Activated T-cell treated with anti-CD3 and anti-CD28 coated beads, Interleukin-2, amount 50 U/mL, for 1 hour (primary cell): ENCODE measurements around the gene ARL11.

Experiments
- DNase-seq: peaks from one replicate; pipeline ENCODE4 v3.0.0-alpha.2; 2020

ARL11 gene

DNA sequence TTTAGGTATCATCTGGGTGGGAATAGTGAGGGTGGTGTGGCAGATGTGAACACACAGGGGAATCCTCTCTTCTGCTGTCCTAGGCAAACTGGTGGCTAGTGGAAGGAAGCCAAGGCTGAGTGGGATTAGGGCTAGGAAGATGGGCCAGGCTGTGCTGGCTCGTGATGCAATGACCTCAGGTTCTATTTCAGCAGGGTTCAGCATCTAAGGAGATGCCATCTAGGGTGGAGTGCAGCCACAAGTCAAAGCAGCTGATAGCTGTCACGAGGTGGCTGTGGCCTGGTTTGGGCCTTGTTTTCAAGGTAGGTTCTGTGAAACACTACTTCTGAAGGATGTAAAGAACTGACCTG is 21.6 kb downstream of the ARL11 start:
- no peak for DNase-seq

DNA sequence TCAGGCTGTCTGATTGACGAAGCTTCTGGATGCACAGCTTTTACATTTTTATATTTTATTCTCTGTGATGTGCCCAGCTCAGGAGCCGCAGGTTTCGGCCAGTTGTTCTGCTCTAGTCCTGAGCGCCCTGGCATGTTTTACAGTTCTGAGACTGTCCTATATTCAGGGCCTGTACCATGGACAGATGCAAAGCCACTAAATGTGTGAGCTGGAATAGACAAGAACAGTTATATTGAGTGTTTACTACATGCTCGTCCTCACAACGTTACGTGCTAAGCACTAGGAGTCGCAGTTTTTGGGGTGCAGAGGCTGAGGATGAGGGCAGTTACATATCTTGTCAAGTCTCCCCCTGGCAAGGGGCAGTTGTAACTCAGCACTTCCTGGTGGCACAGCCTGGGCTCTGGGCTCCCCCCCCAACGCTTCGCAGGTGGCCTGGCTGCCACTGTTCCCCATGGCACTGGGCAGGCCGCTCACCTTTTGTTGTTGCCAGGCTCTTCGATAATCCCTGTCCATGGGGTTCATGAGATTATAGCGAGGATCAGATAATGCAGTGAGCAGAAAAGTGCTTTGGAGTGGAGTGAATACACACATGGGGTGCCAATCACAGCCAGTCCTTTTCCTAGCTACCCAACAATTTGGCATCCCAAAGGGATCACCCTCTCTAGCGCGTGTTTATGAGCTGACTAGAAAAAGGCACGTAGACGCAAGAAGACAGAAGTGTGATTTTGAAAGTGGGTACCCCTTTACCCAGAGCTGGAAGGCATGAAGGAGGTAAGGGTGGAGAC is 23.5 kb downstream of the ARL11 start:
- no peak for DNase-seq

DNA sequence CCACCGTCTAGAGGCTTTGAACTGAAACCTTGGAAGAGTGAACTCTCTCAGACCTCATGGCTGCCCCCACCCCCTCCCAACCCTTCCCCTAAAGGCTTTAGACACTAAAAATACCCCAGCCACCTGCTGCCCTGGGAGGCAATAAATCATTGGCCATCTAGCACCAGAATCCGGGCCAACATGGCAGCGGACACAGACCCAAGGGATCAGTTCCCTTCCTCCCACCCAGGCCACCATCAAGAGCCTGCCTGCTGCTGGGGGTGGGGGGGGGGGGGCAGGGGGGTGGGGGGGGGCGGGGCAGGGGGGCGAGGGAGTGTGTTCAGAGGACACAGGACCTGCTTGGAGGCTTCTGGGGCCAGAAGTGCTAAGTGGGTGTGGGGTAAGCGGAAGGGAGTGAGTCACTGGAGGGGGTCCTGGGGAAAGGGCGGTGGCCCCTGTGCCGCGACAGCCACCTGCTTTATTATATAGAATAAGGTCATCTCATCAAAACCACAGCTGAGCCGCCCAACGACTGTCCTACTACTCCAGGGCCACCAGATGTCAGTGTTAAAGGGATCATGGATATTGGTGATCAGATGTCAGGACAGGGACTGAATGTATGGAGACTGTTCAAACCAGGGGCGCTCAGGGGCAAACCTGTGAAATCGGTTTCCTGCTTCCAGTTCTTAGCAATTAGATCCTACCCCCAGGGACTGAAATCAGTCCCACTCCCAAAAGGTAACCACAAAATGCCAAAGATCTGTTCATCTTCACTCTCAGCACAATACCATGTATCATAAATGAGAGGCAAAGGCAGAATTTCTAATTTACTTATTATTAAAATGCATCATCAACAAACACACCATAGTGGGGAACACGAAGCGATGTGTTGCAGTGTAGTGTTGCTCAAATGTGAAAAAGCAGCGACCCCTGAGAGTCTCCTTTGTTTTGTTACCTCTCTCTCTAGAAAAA is 24.3 kb downstream of the ARL11 start:
- no peak for DNase-seq

DNA sequence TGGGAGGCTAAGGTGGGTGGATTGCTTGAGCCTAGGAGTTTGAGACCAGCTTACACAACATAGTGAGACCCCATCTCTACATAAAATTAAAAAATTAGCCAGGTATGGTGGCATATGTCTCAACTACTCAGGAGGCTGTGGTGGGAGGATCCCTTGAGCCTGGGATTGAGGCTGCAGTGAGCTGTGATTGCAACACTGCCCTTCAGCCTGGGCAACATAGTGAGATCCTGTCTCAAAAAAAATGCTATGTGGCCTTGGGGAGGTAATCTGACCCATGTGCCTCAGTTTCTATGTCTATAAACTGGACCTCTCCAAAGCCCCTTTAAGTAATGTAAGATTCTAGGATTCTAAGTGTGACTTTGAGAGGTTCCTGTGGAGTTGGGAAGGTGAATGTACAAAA is 25.2 kb downstream of the ARL11 start:
- DNase-seq = no peak

DNA sequence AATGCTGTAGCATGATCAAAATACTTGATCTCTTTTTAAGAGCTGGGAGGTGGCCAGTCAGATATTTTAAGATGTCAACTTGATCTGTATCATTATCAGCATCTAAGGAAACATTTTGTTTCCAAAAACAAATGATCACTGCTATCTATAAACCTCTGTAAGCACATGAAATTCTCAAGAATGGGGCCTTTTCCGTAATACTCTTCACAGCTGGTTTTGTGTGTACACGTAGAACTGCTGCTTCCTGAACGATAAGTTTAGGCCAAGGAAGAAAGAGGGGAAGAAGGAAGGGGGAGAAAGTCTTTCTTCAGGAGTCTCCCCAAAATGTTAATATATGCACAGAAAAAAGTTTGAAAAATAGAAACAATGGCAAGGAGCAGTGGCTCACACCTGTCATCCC is 25.7 kb downstream of the ARL11 start:
- no peak for DNase-seq

DNA sequence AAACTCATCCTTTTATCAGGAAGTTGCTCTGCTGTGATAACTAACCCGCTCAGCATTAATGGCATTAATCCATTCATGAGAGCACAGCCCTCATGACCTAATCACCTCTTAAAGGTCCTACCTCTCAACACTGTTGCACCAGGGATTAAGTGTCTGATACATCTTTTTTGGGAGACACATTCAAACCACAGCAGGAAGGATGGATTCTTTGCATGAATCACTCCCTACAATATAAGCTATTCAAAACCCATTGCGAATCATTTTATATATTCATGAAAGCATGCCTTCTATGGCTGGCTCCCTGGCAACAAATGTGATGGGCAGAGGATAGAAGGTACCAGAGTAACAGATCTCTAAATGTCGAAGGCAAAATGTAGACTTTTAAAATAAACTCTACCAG is 27.6 kb downstream of the ARL11 start:
- no peak for DNase-seq

DNA sequence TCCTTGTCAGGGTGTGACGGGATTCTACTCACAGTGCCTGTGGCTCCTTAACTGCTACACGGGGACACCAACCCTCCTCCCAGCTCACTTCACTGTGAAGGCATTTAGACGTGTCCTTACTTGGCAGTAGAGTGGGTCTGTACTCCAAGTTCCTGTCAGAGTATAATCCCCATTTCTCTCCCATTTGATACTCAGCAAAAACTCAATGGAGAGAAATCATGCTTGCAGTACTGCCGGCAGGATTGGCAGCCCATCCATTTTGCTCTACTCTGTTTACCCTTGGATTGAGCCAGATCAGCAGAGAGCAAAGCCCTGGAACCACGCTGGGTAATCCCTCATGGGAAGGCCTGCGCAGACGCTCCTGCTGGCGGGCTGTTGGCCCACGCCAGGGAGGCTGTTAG is 28.9 kb downstream of the ARL11 start:
- DNase-seq = no peak

DNA sequence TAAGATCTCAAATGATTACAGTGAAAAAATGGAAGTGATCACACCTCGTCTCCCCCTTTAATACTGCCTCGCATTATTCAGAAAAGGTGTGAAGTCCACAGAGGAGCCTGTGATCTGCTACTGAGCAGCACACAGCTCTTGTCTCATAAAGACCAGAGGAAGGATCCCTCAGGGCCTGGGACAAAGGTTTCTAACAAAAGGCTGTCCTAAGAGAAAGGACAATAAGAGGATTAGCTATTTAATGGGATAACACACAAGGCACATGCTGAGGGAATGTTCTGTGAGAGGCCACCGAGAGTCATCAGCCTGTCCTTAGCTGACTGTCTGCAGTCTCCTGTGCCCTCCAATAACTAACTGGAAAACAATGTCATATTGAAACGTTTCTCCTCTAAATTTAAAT is 36.3 kb downstream of the ARL11 start:
- no peak for DNase-seq

DNA sequence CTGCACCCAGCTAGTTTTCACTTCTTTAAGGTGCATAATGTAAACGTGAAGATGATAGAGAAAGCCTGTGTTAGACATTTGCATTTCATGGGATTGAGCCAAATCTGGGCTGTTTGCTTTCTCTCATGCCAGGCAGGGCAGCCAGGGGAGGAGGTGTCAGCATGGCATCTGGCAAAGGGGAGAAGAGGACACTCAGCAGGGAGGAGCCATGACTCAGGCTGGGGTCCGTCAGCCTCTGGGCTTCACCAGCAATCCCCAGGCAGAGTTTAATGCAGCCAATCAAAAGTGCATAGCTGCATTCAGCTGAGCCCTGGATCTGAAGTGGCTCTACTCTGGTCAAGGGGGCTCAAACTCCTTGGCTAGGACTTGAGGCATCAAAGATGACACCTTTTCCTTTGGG is 39.5 kb downstream of the ARL11 start:
- no peak for DNase-seq

DNA sequence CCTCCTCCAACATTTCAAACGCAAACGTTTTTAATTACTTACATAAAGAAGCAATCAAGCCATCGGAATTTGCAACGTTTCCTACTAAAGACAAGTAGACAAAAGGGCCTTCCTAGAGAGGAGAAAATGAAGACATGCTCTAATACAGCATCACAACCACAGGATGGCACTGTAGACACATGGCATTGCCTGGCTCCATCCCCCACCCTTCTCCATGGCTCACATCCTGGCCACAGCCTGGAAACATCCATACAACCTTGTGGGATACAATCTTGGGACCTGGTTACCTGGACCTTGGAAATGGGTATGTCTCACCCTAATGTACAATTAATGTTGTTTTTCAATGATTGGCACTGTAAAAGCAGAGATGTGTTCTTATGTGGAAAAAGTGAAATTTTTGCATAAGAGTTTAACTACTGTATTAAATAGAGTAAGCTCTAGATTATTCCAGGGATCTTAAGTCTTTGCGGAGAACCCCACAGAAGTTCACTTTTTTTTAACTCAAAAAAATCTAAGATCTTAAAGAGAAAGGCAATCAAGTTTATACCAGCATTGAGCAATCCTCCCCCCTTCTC is 41.5 kb downstream of the ARL11 start:
- DNase-seq = no peak

DNA sequence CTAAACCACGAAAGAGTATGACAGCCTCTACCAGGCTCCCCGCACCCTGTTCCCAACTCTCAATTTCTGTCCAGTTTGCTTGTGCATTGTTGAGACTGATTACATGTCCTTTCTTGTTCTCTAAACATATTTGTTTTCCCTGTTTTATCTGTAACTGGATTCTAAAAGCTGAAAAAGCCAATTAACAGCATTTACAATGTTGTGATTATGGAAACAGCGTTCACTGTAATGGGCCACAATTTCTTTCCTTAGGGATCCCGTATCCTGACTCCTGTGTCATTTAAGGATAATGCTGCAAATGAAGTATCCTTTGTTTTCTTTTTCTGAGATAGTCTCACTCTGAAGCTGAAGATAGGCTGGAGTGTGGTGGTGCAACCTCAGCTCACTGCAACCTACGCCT is 42.5 kb downstream of the ARL11 start:
- DNase-seq = no peak

DNA sequence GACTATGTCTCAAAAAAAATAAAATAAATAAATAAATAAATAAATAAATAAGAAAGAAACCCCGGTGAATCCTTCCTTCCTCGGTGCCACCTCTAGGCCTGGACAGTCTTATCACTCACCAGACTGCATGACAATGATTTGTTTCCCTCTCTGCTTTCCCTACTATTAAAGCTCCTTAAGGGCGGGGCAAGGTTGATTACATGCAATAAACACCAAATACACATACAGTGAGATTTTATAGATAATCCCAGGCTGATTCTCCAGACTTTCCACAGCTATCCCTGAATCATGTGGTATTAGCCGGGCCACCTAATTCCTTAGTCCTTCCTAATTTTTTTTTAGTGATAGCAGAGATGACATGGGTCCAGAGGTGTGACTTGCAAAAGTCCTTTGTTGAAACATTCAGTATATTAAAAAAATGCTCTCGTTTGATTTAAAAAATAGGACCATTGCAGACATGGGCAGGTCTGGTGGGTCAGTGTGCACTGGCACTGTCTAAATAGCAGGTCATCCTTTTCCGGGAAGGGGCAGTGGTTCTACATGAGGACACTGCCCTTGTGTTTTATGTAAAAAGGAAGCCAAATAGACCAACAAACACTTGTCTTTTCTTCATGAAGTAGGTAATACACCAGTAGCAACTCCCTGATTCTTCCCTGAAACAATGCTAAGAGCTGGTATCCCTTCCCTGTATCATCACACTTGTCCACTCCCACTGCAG is 48.4 kb downstream of the ARL11 start:
- DNase-seq = no peak

DNA sequence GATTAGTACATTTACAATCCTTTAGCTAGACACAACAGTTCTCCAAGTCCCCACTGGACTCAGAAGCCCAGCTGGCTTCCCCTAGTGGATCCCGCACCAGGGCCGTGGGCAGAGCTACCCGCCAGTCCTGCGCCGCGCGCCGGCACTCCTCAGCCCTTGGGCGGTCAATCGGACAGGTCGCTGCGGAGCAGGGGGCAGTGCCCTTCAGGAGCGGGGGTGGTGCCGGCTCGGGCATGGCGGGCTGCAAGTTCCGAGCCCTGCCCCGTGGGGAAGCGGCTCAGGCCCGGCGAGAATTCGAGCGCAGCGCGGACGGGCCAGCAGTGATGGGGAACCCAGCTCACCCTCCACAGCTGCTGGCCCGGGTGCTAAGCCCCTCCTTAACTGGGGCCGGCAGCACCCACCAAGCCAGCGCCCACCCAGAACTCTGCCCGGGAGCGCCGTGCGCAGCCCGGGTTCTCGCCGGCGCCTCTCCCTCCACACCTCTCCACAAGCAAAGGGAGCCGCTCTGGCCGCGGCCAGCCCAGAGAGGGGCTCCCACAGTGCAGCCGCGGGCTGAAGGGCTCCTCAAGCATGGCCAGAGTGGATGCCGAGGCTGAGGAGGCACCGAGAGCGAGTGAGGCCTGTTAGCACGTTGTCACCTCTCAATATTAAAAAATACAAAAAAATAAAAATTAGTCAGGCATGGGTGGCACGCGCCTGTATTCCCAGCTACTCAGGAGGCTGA is 50.0 kb downstream of the ARL11 start:
- DNase-seq = no peak

DNA sequence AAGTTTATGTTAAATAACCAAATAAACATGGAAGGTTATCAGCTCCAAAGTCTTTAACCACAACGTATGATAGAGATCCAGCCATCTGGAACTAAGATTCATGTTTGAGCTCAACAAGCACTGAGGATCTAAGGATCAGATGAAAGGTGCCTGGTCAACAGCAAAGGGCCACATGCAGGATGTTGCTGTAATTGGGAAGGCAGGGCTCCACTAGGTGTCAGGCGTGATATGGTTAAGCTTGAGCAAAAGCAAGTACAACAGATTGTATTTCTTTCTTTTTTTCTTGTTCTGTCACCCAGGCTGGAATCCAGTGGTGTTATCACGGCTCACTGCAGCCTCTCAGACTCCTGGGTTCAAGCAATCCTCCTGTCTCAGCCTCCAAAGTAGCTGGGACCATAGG is 50.9 kb downstream of the ARL11 start:
- no peak for DNase-seq

DNA sequence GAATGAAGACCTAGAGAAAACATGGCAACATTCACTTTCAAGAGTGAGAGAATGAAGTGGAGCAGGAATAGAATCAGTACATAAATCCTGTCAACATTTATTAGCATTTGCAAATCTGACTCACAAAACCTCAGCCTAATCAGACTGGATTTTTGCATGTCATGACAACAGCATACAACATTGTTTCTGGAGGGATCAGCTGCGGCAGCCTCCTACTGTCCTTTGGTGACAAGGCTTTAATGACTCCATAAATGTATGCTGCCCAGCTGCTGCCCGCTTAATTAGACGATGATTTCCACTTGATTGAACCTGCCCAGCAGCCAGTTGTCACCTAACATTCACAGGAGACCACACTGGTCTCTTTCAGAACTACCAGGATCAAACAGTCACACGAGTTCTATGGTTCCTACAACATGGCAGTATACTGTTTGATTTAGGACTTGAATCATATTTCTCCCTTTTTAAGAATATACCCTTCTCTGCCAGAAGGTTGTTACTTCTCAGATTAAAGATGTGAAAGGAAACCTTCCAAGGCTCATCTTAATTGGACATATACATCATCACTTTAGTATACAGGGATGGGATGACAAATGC is 53.6 kb downstream of the ARL11 start:
- no peak for DNase-seq
